ENCODE data around the gene GLRA2.

- TF ChIP-seq CTCF (IDR thresholded peaks at IDR 0.05) (no peak), POLR2A (IDR thresholded peaks at IDR 0.05) (no peak)
Measured at GRCh38 chrX:14504960-14505538, 24.3 kb upstream of the GLRA2 start.
